ENCODE measurements around the gene GLRA3.
"Not testable (repeated sequence)": the region's sequence is repeated elsewhere in the genome, so short reads cannot be mapped to it uniquely, and the experiment has no call there.

GLRA3 gene

GRCh38 chr4:174714393-174715211 lies 114.4 kb downstream of the GLRA3 start:
- peak; percentile 54 for DNase-seq (ENCODE audit: low read depth)

GRCh38 chr4:174713821-174714220 lies 115.2 kb downstream of the GLRA3 start:
- peak; percentile 19 for DNase-seq (ENCODE audit: low read depth)

GRCh38 chr4:174713181-174713580 lies 115.9 kb downstream of the GLRA3 start:
- no peak for DNase-seq (ENCODE audit: low read depth)

GRCh38 chr4:174709526-174709925 lies 119.5 kb downstream of the GLRA3 start:
- DNase-seq (ENCODE audit: low read depth): no peak

- DNase-seq (ENCODE audit: low read depth): no peak
These were observed 120.7 kb downstream of the GLRA3 start for GRCh38 chr4:174708381-174708780.

- no peak for DNase-seq (ENCODE audit: low read depth)
These were observed 121.1 kb downstream of the GLRA3 start for GRCh38 chr4:174707902-174708301.

- DNase-seq (ENCODE audit: low read depth): peak; percentile 6
These were observed 121.9 kb downstream of the GLRA3 start for GRCh38 chr4:174707051-174707676.

GRCh38 chr4:174702979-174703478 lies 126.0 kb downstream of the GLRA3 start:
- peak; percentile 8 for DNase-seq (ENCODE audit: low read depth)

- no peak for DNase-seq (ENCODE audit: low read depth)
These were observed 129.4 kb downstream of the GLRA3 start for GRCh38 chr4:174699654-174700053.

GRCh38 chr4:174697896-174698295 lies 131.2 kb downstream of the GLRA3 start:
- no peak for DNase-seq (ENCODE audit: low read depth)

- DNase-seq (ENCODE audit: low read depth): no peak
These were observed 131.8 kb downstream of the GLRA3 start for GRCh38 chr4:174697202-174697601.

- DNase-seq (ENCODE audit: low read depth): no peak
These were observed 132.4 kb downstream of the GLRA3 start for GRCh38 chr4:174696657-174697056.

- not testable (repeated sequence) for DNase-seq (ENCODE audit: low read depth)
These were observed 137.2 kb downstream of the GLRA3 start for GRCh38 chr4:174691876-174692275.

- DNase-seq (ENCODE audit: low read depth): no peak
These were observed 138.4 kb downstream of the GLRA3 start for GRCh38 chr4:174690665-174691064.

GRCh38 chr4:174689618-174690017 lies 139.4 kb downstream of the GLRA3 start:
- DNase-seq (ENCODE audit: low read depth): no peak

- no peak for DNase-seq (ENCODE audit: low read depth)
These were observed 142.2 kb downstream of the GLRA3 start for GRCh38 chr4:174686826-174687225.

- DNase-seq (ENCODE audit: low read depth): peak; percentile 67
These were observed 147.2 kb downstream of the GLRA3 start for GRCh38 chr4:174681723-174682300.

GRCh38 chr4:174674305-174674840 lies 154.7 kb downstream of the GLRA3 start:
- no peak for DNase-seq (ENCODE audit: low read depth)

GRCh38 chr4:174673865-174674264 lies 155.2 kb downstream of the GLRA3 start:
- DNase-seq (ENCODE audit: low read depth): no peak

- DNase-seq (ENCODE audit: low read depth): no peak
These were observed 156.8 kb downstream of the GLRA3 start for GRCh38 chr4:174672276-174672675.

- DNase-seq (ENCODE audit: low read depth): peak; percentile 84
These were observed 159.8 kb downstream of the GLRA3 start for GRCh38 chr4:174669270-174669669.

- DNase-seq (ENCODE audit: low read depth): no peak
These were observed 163.2 kb downstream of the GLRA3 start for GRCh38 chr4:174665799-174666198.

GRCh38 chr4:174663216-174663615 lies 165.8 kb downstream of the GLRA3 start:
- DNase-seq (ENCODE audit: low read depth): peak; percentile 54
